Activated CD8-positive, alpha-beta T cell treated with anti-CD3 and anti-CD28 coated beads, Interleukin-2, amount 10 ng/mL, durations not matched to agents 7 days and 5 days (primary cell): ENCODE measurements around the gene ABO. TPM values are rescaled to one million over a fixed set of nuclear protein-coding genes. Genes with fewer than 3 reads are reported as not detected.
A peak's percentile ranks its signal among the peaks of the same experiment; 100 is the strongest.
"Not testable (repeated sequence)": the region's sequence is repeated elsewhere in the genome, so short reads cannot be mapped to it uniquely, and the experiment has no call there.

ENCODE experiments used
- ATAC-seq: fragments of 150-1000 bp; cut with Tn5 transposase; one replicate; pipeline ENCODE4 v1.10.0; 2021; ENCODE audit warnings: moderate library complexity
- CTCF ChIA-PET: fragments of 350-600 bp; sonication (Branson Sonifier 250); formaldehyde crosslinking; loops from one replicate; lab custom pipeline; 2021; ENCODE audit warnings: antibody characterized with exemption; lab: Charles Lee
- POLR2A ChIA-PET: fragments of 350-600 bp; sonication (Branson Sonifier 250); formaldehyde crosslinking; loops from one replicate; lab custom pipeline; 2021; ENCODE audit warnings: antibody characterized with exemption; lab: Charles Lee
- DNase-seq: peaks from one replicate; pipeline ENCODE4 v3.0.0-alpha.2; 2020
- H3K27ac Mint-ChIP-seq: one replicate; pipeline ENCODE4 v1.8.0; 2021; ENCODE audit warnings: mild to moderate bottlenecking, mixed read lengths
- H3K27me3 Mint-ChIP-seq: one replicate; pipeline ENCODE4 v1.8.0; 2021; ENCODE audit warnings: low read depth, mixed read lengths
- H3K36me3 Mint-ChIP-seq: one replicate; pipeline ENCODE4 v1.8.0; 2021; ENCODE audit warnings: low read depth, mixed read lengths
- H3K4me1 Mint-ChIP-seq: one replicate; pipeline ENCODE4 v1.8.0; 2021; ENCODE audit warnings: low read depth, mixed read lengths
- H3K4me3 Mint-ChIP-seq: one replicate; pipeline ENCODE4 v1.8.0; 2021; ENCODE audit warnings: mild to moderate bottlenecking, mixed read lengths
- H3K9me3 Mint-ChIP-seq: one replicate; pipeline ENCODE4 v1.8.0; 2022; ENCODE audit warnings: mixed read lengths; ENCODE audit not compliant: insufficient read depth
- total RNA-seq, 2 experiments: library from RNA; stranded (reverse); gene quantifications; one replicate each; pipeline ENCODE4 v1.2.3, GENCODE V29; 2021

The ABO gene
- total RNA-seq = not detected

- H3K4me1 Mint-ChIP-seq = no peaks in the 10 kb centered on the region
- H3K27ac Mint-ChIP-seq = no peak within 1 kb of the TSS
- POLR2A ChIA-PET = no interaction called here
- CTCF ChIA-PET = no interaction called here
- no peaks in the 10 kb centered on the region for H3K36me3 Mint-ChIP-seq
- H3K27me3 Mint-ChIP-seq = peaks cover 44% of the 10 kb centered on the region
- H3K4me3 Mint-ChIP-seq = no peak within 1 kb of the TSS
- DNase-seq (no peak), ATAC-seq (peak; percentile 51)
- no peaks in the 10 kb centered on the region for H3K9me3 Mint-ChIP-seq
These were observed at the start of gene ABO for GRCh38 chr9:133275105-133276000. Gene ABO (minus strand): TSS chr9:133275201.

DNA sequence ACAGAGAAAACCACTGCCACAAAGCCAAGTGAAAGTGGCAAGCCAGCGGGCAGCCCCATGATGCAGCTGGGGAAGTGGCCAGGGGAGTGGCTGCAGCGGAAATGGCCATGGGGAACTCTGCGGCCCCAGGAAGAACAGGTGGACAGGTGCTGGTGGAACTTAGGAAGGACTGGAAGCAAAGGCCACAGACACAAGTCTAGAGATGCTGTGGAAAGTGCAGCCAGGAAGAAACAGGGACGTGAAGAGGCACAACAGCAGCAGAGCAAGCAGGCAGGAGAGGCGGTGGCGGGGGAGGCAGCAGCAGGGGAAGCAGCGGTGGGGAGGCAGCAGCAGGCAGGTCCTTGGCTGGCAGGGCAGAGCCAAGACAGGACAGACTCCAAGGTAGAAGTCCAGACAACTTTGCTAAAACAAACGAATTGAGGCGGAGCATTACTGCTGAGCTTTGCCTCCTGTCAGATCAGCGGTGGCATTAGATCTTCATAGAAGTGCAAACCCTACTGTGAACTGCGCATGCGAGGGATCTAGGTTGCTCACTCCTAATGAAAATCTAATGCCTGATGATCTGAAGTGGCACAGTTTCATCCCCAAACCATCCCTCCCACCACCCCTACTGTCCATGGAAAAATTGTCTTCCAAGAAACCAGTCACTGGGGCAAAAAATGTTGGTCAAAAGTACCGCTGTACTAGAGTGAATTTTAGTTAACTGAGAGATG is 49.1 kb upstream of the ABO start:
- POLR2A ChIA-PET = no interaction called here
- H3K27ac Mint-ChIP-seq = no peak overlapping the region
- H3K36me3 Mint-ChIP-seq = peaks cover 3% of the 10 kb centered on the region
- H3K9me3 Mint-ChIP-seq = no peaks in the 10 kb centered on the region
- H3K27me3 Mint-ChIP-seq = no peaks in the 10 kb centered on the region
- no peak overlapping the region for H3K4me3 Mint-ChIP-seq
- H3K4me1 Mint-ChIP-seq = no peaks in the 10 kb centered on the region
- ATAC-seq = no peak
- no peak for DNase-seq
- CTCF ChIA-PET = interaction anchor here (1.6 kb wide), 1 partner anchor 138 kb away, joined by 3 read pairs; no protein-coding TSS in a partner anchor

DNA sequence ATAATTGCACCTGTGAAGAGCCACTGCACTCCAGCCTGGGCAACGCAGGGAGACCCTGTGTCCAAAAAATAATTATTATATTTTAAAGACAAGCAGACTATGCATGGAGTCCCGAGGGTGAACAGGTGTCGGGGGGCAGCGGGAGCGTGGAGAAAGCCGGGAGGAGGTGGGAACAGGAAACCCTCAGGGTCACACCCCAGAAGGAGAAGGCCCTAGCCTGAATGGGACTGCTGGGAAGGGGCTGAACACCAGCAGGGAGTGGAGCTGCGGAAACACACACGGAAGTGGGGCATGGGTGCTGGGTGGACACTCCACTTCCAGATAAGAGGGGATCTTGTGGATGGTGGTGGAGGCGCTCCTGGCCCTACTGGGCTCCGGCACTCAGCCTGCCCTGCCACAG is 48.2 kb upstream of the ABO start:
- DNase-seq (no peak), ATAC-seq (no peak)
- Mint-ChIP-seq H3K4me1 (no peaks in the 10 kb centered on the region), H3K4me3 (no peak overlapping the region), H3K27me3 (no peaks in the 10 kb centered on the region), H3K27ac (no peak overlapping the region), H3K9me3 (no peaks in the 10 kb centered on the region), H3K36me3 (no peaks in the 10 kb centered on the region)
- POLR2A ChIA-PET = no interaction called here
- CTCF ChIA-PET = interaction anchor here (1.6 kb wide), 1 partner anchor 137 kb away, joined by 3 read pairs; no protein-coding TSS in a partner anchor

GRCh38 chr9:133322701-133323100 is 47.7 kb upstream of the ABO start:
- Mint-ChIP-seq H3K36me3 (no peaks in the 10 kb centered on the region), H3K27ac (no peak overlapping the region), H3K4me3 (no peak overlapping the region), H3K4me1 (no peaks in the 10 kb centered on the region), H3K9me3 (no peaks in the 10 kb centered on the region), H3K27me3 (no peaks in the 10 kb centered on the region)
- ATAC-seq = no peak
- DNase-seq = no peak
- CTCF ChIA-PET = no interaction called here
- POLR2A ChIA-PET = no interaction called here

GRCh38 chr9:133321411-133321935 is 46.5 kb upstream of the ABO start:
- Mint-ChIP-seq H3K9me3 (no peaks in the 10 kb centered on the region), H3K27ac (no peak overlapping the region), H3K4me1 (no peaks in the 10 kb centered on the region), H3K4me3 (no peak overlapping the region), H3K27me3 (peaks cover 2% of the 10 kb centered on the region), H3K36me3 (no peaks in the 10 kb centered on the region)
- ChIA-PET CTCF (no interaction called here), POLR2A (no interaction called here)
- DNase-seq (no peak), ATAC-seq (no peak)

- DNase-seq (no peak), ATAC-seq (no peak)
- Mint-ChIP-seq H3K9me3 (no peaks in the 10 kb centered on the region), H3K36me3 (no peaks in the 10 kb centered on the region), H3K4me3 (no peak overlapping the region), H3K4me1 (no peaks in the 10 kb centered on the region), H3K27me3 (peaks cover 5% of the 10 kb centered on the region), H3K27ac (no peak overlapping the region)
- CTCF ChIA-PET = no interaction called here
- POLR2A ChIA-PET = no interaction called here
These were observed 45.5 kb upstream of the ABO start for GRCh38 chr9:133320421-133320881.

GRCh38 chr9:133317551-133317950 is 42.5 kb upstream of the ABO start:
- H3K4me3 Mint-ChIP-seq, H3K36me3 Mint-ChIP-seq, H3K27me3 Mint-ChIP-seq, H3K4me1 Mint-ChIP-seq, DNase-seq, ATAC-seq, POLR2A ChIA-PET, H3K9me3 Mint-ChIP-seq, H3K27ac Mint-ChIP-seq: not testable (repeated sequence)
- CTCF ChIA-PET = interaction anchor here (1.4 kb wide), 1 partner anchor 12 kb away, joined by 4 read pairs; no protein-coding TSS in a partner anchor

DNA sequence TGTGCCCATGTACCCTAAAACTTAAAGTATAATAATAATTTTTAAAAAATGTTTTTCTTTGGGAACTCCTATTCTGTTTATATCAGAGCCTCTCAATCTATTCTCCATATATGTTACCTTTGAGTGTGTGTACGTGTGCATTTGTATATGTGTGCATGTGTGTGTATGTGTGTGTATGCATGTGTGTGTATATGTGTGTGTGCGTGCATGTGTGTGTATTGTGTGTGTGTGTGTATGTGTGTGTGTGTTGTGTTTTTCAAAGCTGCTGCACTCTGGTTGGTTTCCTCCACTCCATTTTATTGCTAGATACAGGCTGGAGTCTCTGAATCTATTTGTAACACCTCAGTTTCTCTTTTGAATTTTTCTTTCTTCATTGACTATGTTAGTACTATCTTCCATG is 41.0 kb upstream of the ABO start:
- H3K4me1 Mint-ChIP-seq = no peaks in the 10 kb centered on the region
- H3K27me3 Mint-ChIP-seq = peaks cover 5% of the 10 kb centered on the region
- H3K4me3 Mint-ChIP-seq = no peak overlapping the region
- ATAC-seq (no peak), DNase-seq (no peak)
- H3K27ac Mint-ChIP-seq = no peak overlapping the region
- H3K36me3 Mint-ChIP-seq = no peaks in the 10 kb centered on the region
- POLR2A ChIA-PET = no interaction called here
- H3K9me3 Mint-ChIP-seq = no peaks in the 10 kb centered on the region
- CTCF ChIA-PET = no interaction called here

DNA sequence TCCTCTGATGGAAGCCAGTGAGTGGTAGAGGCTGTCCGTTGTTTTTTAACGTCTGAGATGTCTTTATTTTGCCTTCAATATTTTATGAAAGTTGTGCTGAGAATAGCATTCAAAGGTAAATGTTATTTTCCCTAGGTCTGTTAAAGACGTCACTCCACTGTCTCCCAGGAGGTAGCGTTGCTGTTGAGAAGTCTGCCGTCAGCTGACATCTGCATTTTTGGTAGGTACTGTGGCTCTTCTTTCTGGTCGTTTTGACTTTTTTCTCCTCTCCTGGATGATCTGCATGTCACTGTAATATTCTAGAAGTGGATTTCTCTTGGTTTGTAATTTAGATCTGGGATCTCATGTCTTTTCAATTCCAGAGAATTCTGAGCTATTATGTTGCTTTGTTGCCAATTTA is 34.6 kb upstream of the ABO start:
- DNase-seq (no peak), ATAC-seq (no peak)
- no peak overlapping the region for H3K4me3 Mint-ChIP-seq
- ChIA-PET POLR2A (interaction anchor here (0.6 kb wide), 1 partner anchor 43 kb away, joined by 3 read pairs; no protein-coding TSS in a partner anchor), CTCF (no interaction called here)
- no peaks in the 10 kb centered on the region for H3K4me1 Mint-ChIP-seq
- H3K9me3 Mint-ChIP-seq = no peaks in the 10 kb centered on the region
- H3K36me3 Mint-ChIP-seq = no peaks in the 10 kb centered on the region
- H3K27me3 Mint-ChIP-seq = peaks cover 5% of the 10 kb centered on the region
- no peak overlapping the region for H3K27ac Mint-ChIP-seq

DNA sequence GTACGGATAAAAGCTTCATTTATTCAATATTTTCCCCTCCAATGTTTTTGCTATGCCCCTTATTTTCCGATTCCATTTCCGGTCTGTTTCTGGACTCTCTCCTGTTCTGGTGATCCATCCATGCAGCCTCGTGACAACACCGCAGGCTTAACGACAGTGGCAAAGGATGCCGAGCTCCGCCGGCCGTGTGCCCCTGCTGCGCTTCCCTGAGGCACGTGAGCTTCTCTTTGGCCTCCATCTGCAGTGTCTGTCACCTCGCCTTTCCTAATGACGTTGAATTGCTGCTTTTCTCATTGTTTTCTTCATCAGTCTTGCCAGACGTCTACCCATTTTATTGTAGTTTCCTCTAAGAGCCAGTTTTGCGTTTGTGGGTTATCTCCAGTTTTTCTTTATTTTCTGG is 32.3 kb upstream of the ABO start:
- ATAC-seq = no peak
- ChIA-PET CTCF (no interaction called here), POLR2A (no interaction called here)
- Mint-ChIP-seq H3K4me1 (no peaks in the 10 kb centered on the region), H3K4me3 (no peak overlapping the region), H3K9me3 (no peaks in the 10 kb centered on the region), H3K27ac (no peak overlapping the region), H3K27me3 (peaks cover 5% of the 10 kb centered on the region), H3K36me3 (no peaks in the 10 kb centered on the region)
- DNase-seq = peak; percentile 9

DNA sequence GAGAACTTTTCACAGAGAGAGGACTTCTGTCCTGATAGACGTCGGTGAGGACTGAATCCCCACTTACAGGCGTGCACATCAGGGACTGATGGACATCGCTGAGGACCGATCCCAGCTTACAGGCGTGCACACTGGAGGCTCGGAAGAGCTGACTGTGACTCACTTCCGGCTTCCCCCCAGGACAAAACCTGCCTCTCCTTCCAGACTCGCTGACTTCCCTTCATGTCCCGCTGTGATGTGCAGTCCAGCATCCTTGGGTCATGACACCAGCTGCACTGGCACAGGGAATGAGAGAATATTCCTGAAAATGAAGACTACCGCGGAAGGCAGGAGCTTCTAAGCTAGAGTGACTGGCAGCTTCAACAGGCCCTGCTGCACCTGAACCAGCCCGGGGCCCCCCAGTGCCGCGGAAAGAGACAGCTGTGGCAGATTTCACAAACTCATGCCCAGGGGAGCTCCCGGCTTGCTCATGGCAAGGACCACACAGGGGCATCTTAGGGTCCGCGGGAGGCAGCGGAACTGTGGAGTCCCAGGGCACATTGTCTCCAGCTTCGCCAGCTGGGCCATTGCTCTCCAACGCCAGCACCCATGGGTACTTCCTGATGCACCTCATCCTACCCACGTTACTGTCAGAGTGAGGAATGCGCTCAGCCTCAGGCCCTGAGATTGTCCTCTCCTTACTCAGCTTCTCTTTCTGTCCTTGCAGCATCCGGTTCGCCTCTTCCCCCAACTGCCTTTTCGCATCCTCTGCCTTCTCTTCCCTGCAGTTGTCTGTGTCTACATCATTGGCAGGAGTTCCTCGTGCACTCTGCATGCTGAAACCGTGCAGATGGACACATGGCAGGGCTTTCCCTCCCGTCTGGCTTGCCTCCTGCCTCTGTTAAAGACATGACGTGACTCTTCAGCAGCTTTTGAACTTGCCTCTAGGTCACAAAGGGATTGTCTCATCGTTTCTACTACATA is 31.5 kb upstream of the ABO start:
- peak; percentile 12 for DNase-seq
- CTCF ChIA-PET = no interaction called here
- H3K9me3 Mint-ChIP-seq = no peaks in the 10 kb centered on the region
- POLR2A ChIA-PET = no interaction called here
- H3K4me3 Mint-ChIP-seq = no peak overlapping the region
- no peak for ATAC-seq
- no peak overlapping the region for H3K27ac Mint-ChIP-seq
- peaks cover 5% of the 10 kb centered on the region for H3K27me3 Mint-ChIP-seq
- no peaks in the 10 kb centered on the region for H3K36me3 Mint-ChIP-seq
- H3K4me1 Mint-ChIP-seq = no peaks in the 10 kb centered on the region
